GM19372 (cell line): ENCODE data around the gene AHNAK2.
"Not testable (repeated sequence)": the region's sequence is repeated elsewhere in the genome, so short reads cannot be mapped to it uniquely, and the experiment has no call there.

Source experiments
- ATAC-seq: cut with Tn5 transposase; IDR thresholded peaks from one replicate; pipeline ENCODE4 v1.9.1; 2021; ENCODE audit warnings: mild to moderate bottlenecking, low read depth, moderate library complexity; ENCODE audit not compliant: unreplicated experiment

AHNAK2 gene

GRCh38 chr14:104977681-104978653 is at the start of gene AHNAK2:
Gene AHNAK2 (minus strand): TSS chr14:104978374. CDS start chr14:104978237, 137 bp downstream.
- no peak for ATAC-seq

GRCh38 chr14:105027718-105028117 is 49.5 kb upstream of the AHNAK2 start:
- not testable (repeated sequence) for ATAC-seq

- no peak for ATAC-seq
Measured at GRCh38 chr14:105026802-105027563, 48.8 kb upstream of the AHNAK2 start.

- no peak for ATAC-seq
Measured at GRCh38 chr14:105026033-105026785, 48.0 kb upstream of the AHNAK2 start.

GRCh38 chr14:105025429-105025828 is 47.3 kb upstream of the AHNAK2 start:
- no peak for ATAC-seq

- no peak for ATAC-seq
Measured at GRCh38 chr14:105023791-105024480, 45.8 kb upstream of the AHNAK2 start.

- no peak for ATAC-seq
Measured at GRCh38 chr14:105023144-105023543, 45.0 kb upstream of the AHNAK2 start.

GRCh38 chr14:105022276-105022670 is 44.1 kb upstream of the AHNAK2 start:
- no peak for ATAC-seq

GRCh38 chr14:105021656-105022275 is 43.6 kb upstream of the AHNAK2 start:
- ATAC-seq = no peak

- peak; percentile 77 for ATAC-seq
Measured at GRCh38 chr14:105020815-105021655, 42.9 kb upstream of the AHNAK2 start, which contains the start of gene CDCA4. Gene CDCA4 (minus strand): TSS chr14:105021083. CDS start chr14:105011929, 9,154 bp downstream.

- ATAC-seq = peak; percentile 9
Measured at GRCh38 chr14:105019861-105020814, 42.0 kb upstream of the AHNAK2 start.

GRCh38 chr14:105018414-105018813 is 40.2 kb upstream of the AHNAK2 start:
- ATAC-seq = no peak

- no peak for ATAC-seq
Measured at GRCh38 chr14:105015905-105016304, 37.7 kb upstream of the AHNAK2 start.

- no peak for ATAC-seq
Measured at GRCh38 chr14:105015242-105015641, 37.1 kb upstream of the AHNAK2 start.

GRCh38 chr14:105014631-105015030 is 36.5 kb upstream of the AHNAK2 start:
- no peak for ATAC-seq

GRCh38 chr14:105014032-105014431 is 35.9 kb upstream of the AHNAK2 start:
- ATAC-seq = no peak

GRCh38 chr14:105013150-105013785 is 35.1 kb upstream of the AHNAK2 start:
- no peak for ATAC-seq
